OCI-LY1 (cell line): ENCODE measurements around the gene BMPER.

ENCODE experiments used
- H2AFZ ChIP-seq: fragments of 200-600 bp; sonication (generic), shearing (Covaris generic); 2 replicates; pipeline ENCODE4 v1.6.0; 2014; ENCODE audit warnings: antibody characterized with exemption, mild to moderate bottlenecking, low read length
- H3F3A ChIP-seq: fragments of 200-600 bp; sonication (generic), shearing (Covaris generic); 2 replicates; pipeline ENCODE4 v1.6.0; 2014; ENCODE audit warnings: mild to moderate bottlenecking, antibody characterized with exemption, low read length, moderate library complexity; ENCODE audit not compliant: insufficient read depth
- H3K27ac ChIP-seq: fragments of 200-600 bp; sonication (generic); 2 replicates; pipeline ENCODE4 v1.5.1; 2014; ENCODE audit warnings: low read length, mixed run types, mild to moderate bottlenecking, low read depth; ENCODE audit not compliant: poor library complexity, severe bottlenecking
- H3K27me3 ChIP-seq: fragments of 200-600 bp; sonication (generic); 2 replicates; pipeline ENCODE4 v1.6.0; 2014; ENCODE audit warnings: antibody characterized with exemption, mild to moderate bottlenecking, low read length, moderate library complexity; ENCODE audit not compliant: insufficient read depth
- H3K36me3 ChIP-seq: fragments of 200-600 bp; sonication (generic); 2 replicates; pipeline ENCODE4 v1.6.1; 2014; ENCODE audit warnings: mild to moderate bottlenecking, antibody characterized with exemption, low read length, moderate library complexity, mixed read lengths; ENCODE audit not compliant: insufficient read depth
- H3K4me1 ChIP-seq: fragments of 200-600 bp; sonication (generic); 2 replicates; pipeline ENCODE4 v1.5.1; 2014; ENCODE audit warnings: mild to moderate bottlenecking, low read length, moderate library complexity; ENCODE audit not compliant: insufficient read depth, severe bottlenecking
- H3K4me2 ChIP-seq: fragments of 200-600 bp; sonication (generic), shearing (Covaris generic); 2 replicates; pipeline ENCODE4 v1.6.1; 2014; ENCODE audit warnings: low read length
- H3K4me3 ChIP-seq: fragments of 200-600 bp; sonication (generic); 2 replicates; pipeline ENCODE4 v1.5.1; 2014; ENCODE audit warnings: low read length, low read depth, mild to moderate bottlenecking, mixed read lengths; ENCODE audit not compliant: poor library complexity, severe bottlenecking
- H3K79me2 ChIP-seq: fragments of 200-600 bp; shearing (Covaris generic); 2 replicates; pipeline ENCODE4 v1.6.1; 2016; ENCODE audit warnings: mixed run types, low read length, mixed read lengths; ENCODE audit not compliant: insufficient read depth
- H3K9ac ChIP-seq: fragments of 200-600 bp; sonication (generic), shearing (Covaris generic); 2 replicates; pipeline ENCODE4 v1.6.1; 2014; ENCODE audit warnings: mild to moderate bottlenecking, low read length, mixed read lengths
- H3K9me2 ChIP-seq: fragments of 200-600 bp; sonication (generic), shearing (Covaris generic); 2 replicates; pipeline ENCODE4 v1.6.1; 2014; ENCODE audit warnings: low read depth, mild to moderate bottlenecking, low read length, mixed read lengths
- H3K9me3 ChIP-seq: fragments of 200-600 bp; shearing (Covaris generic); 2 replicates; pipeline ENCODE4 v1.6.1; 2014; ENCODE audit warnings: low read length, mixed read lengths
- H4K20me1 ChIP-seq: fragments of 200-600 bp; sonication (generic), shearing (Covaris generic); 2 replicates; pipeline ENCODE4 v1.6.0; 2016; ENCODE audit warnings: mild to moderate bottlenecking, low read length; ENCODE audit not compliant: insufficient read depth
- CTCF ChIP-seq: fragments of 200-600 bp; sonication (generic), shearing (Covaris generic); IDR thresholded peaks from 2 replicates; pipeline ENCODE4 v1.5.1; 2017; ENCODE audit warnings: mild to moderate bottlenecking, antibody characterized with exemption, low read length, moderate library complexity, mixed read lengths
- EZH2 ChIP-seq: fragments of 200-600 bp; sonication (generic), shearing (Covaris generic); IDR thresholded peaks from 2 replicates; pipeline ENCODE4 v1.8.0; 2017; ENCODE audit warnings: borderline replicate concordance, mixed run types, mild to moderate bottlenecking, antibody characterized with exemption, low read length, moderate library complexity, mixed read lengths

The BMPER gene

GRCh38 chr7:33901847-33902246, 3.5 kb upstream of the BMPER start:
- Histone ChIP-seq H3K9me2 (no peaks in the 10 kb centered on the region), H3K27ac (no peak overlapping the region), H3K79me2 (no peaks in the 10 kb centered on the region), H3K4me3 (no peak overlapping the region), H3K4me1 (no peaks in the 10 kb centered on the region), H4K20me1 (no peaks in the 10 kb centered on the region), H3K9me3 (no peaks in the 10 kb centered on the region), H3K36me3 (no peaks in the 10 kb centered on the region), H3K4me2 (no peak overlapping the region), H3K27me3 (no peaks in the 10 kb centered on the region), H3K9ac (no peak overlapping the region), H2AFZ (no peak overlapping the region), H3F3A (no peaks in the 10 kb centered on the region)
- TF ChIP-seq CTCF = no peak
- no peak for TF ChIP-seq EZH2

GRCh38 chr7:33902746-33903145, 2.6 kb upstream of the BMPER start:
- H4K20me1 ChIP-seq = no peaks in the 10 kb centered on the region
- no peaks in the 10 kb centered on the region for H3K4me1 ChIP-seq
- H3K27me3 ChIP-seq = no peaks in the 10 kb centered on the region
- H3K4me3 ChIP-seq = no peak overlapping the region
- no peaks in the 10 kb centered on the region for H3K9me3 ChIP-seq
- no peak overlapping the region for H3K27ac ChIP-seq
- no peaks in the 10 kb centered on the region for H3K36me3 ChIP-seq
- no peak overlapping the region for H2AFZ ChIP-seq
- H3K9me2 ChIP-seq = no peaks in the 10 kb centered on the region
- no peaks in the 10 kb centered on the region for H3F3A ChIP-seq
- TF ChIP-seq EZH2 (no peak), CTCF (no peak)
- H3K79me2 ChIP-seq = no peaks in the 10 kb centered on the region
- H3K4me2 ChIP-seq = no peak overlapping the region
- no peak overlapping the region for H3K9ac ChIP-seq

DNA sequence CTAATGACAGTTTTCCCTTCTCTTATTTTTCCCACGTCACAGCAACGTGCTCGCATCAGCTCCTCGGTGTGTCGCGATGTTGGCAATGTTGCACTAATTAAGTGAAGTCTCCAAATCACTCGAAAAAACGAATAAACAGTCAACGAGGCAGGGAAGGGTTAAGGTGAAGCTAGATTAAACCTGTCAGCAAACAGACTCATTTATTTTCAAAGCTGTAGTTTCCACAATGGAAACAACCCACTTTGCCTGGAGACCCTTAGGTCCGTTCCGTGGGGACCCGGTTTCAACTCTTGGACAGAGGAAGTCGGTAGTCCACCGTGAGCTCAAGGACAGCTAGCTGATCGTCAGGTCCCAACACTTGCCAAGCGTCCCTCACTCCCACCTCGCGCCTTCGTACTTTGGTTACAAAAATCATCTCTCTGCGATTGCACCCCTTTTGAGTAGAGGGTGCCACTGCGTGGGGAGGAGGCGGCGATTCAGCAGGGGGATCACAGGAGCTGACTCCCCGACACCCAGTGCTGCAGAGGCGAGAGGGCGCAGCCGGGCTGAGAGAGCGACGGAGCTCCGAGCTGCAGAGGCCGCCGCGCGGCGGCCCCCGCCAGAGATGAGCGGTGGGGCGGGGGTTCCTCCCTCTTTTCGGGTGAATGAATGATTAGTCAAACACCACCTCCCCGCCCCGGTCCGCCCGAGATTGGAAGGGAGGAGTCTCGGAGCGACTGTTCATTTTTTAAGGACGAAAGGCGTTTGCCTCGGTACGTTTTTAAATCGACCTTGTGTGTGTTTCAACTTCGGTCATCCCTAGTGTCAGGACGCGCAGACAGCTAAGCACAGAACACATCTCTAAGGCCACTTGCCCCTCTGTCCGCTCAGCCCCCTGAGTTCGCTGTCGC, 1.3 kb upstream of the BMPER start:
- H3K27me3 ChIP-seq = no peaks in the 10 kb centered on the region
- H3F3A ChIP-seq = no peaks in the 10 kb centered on the region
- no peak overlapping the region for H2AFZ ChIP-seq
- H3K36me3 ChIP-seq = no peaks in the 10 kb centered on the region
- no peaks in the 10 kb centered on the region for H3K9me3 ChIP-seq
- H3K79me2 ChIP-seq = no peaks in the 10 kb centered on the region
- H3K4me1 ChIP-seq = no peaks in the 10 kb centered on the region
- TF ChIP-seq CTCF (no peak), EZH2 (no peak)
- no peaks in the 10 kb centered on the region for H4K20me1 ChIP-seq
- no peak overlapping the region for H3K9ac ChIP-seq
- H3K4me3 ChIP-seq = no peak overlapping the region
- H3K4me2 ChIP-seq = no peak overlapping the region
- no peaks in the 10 kb centered on the region for H3K9me2 ChIP-seq
- no peak overlapping the region for H3K27ac ChIP-seq
